Skeletal muscle satellite cell (primary cell): ENCODE data around the gene INTS4. TPM values are rescaled to one million over a fixed set of nuclear protein-coding genes. Genes with fewer than 3 reads are reported as not detected.
A peak's percentile ranks its signal among the peaks of the same experiment; 100 is the strongest.
"Not testable (repeated sequence)": the region's sequence is repeated elsewhere in the genome, so short reads cannot be mapped to it uniquely, and the experiment has no call there.

Experiments
- H3K27me3 ChIP-seq: 2 replicates; pipeline ENCODE4 v1.7.0; 2013; ENCODE audit warnings: low read length; ENCODE audit not compliant: control insufficient read depth, insufficient read depth
- H3K36me3 ChIP-seq: 2 replicates; pipeline ENCODE4 v1.7.0; 2013; ENCODE audit warnings: mild to moderate bottlenecking, control low read depth, low read length; ENCODE audit not compliant: insufficient read depth
- H3K4me1 ChIP-seq: 2 replicates; pipeline ENCODE4 v1.7.0; 2013; ENCODE audit warnings: low read length; ENCODE audit not compliant: control insufficient read depth, insufficient read depth
- H3K4me2 ChIP-seq: 2 replicates; pipeline ENCODE4 v1.7.0; 2013; ENCODE audit warnings: mild to moderate bottlenecking, low read length
- H3K4me3 ChIP-seq: 2 replicates; pipeline ENCODE4 v1.7.0; 2013; ENCODE audit warnings: low read length
- H3K9ac ChIP-seq: 2 replicates; pipeline ENCODE4 v1.7.0; 2013; ENCODE audit warnings: mild to moderate bottlenecking, low read depth, low read length, moderate library complexity
- H3K9me3 ChIP-seq: replicated peaks from 2 replicates; pipeline ENCODE4 v1.7.0; 2013; ENCODE audit warnings: mild to moderate bottlenecking, control low read depth, low read length
- total RNA-seq: library from RNA; depleted of rRNA; stranded (reverse); fragments of >200 nt; gene quantifications from 2 replicates; pipeline ENCODE4 v1.2.3, GENCODE V29; 2012; rRNA removed

Gene INTS4
- 27.4 and 38.0 TPM in 2 replicates for total RNA-seq

- H3K4me2 ChIP-seq, result peak within 1 kb of the TSS; percentile 89
- H3K4me1 ChIP-seq, result peaks cover 14% of the 10 kb centered on the region
- H3K27me3 ChIP-seq, result peaks cover 3% of the 10 kb centered on the region
- peaks cover 7% of the 10 kb centered on the region for H3K36me3 ChIP-seq
- peak within 1 kb of the TSS; percentile 93 for H3K4me3 ChIP-seq
- peak within 1 kb of the TSS; percentile 94 for H3K9ac ChIP-seq
- H3K9me3 ChIP-seq, result no peaks in the 10 kb centered on the region
Measured at GRCh38 chr11:77994434-77995362, at the start of gene INTS4. Gene INTS4, minus strand, starts transcription at chr11:77994668. Its CDS starts 25 bp downstream, at chr11:77994643.

DNA sequence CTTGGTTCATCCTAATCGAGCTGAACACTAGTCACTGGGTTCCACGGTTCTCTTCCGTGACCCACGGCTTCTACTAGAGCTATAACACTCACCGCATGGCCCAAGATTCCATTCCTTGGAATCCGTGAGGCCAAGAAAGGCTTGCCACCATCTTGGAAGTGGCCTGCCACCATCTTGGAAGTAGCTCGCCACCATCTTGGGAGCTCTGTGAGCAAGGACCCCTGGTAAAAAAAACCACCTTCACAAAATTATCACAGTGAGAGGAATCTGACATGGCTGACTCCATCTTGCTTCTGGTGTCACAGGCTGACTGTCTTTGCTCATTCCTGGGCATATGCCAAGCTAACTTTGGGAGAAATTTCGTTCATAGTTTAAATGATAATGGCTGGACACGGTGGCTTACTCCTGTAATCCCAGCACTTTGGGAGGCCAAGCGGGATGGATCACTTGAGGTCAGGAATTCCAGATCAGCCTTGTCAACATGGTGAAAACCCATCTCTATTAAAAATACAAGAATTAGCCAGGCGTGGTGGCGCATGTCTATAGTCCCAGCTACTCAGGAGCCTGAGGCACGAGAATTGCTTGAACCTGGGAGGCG lies 47.5 kb upstream of the INTS4 start:
- H3K9ac ChIP-seq, result no peak overlapping the region
- peak overlapping the region; percentile 80 for H3K4me2 ChIP-seq
- H3K36me3 ChIP-seq, result no peaks in the 10 kb centered on the region
- H3K27me3 ChIP-seq, result no peaks in the 10 kb centered on the region
- no peaks in the 10 kb centered on the region for H3K9me3 ChIP-seq
- H3K4me1 ChIP-seq, result peaks cover 47% of the 10 kb centered on the region
- no peak overlapping the region for H3K4me3 ChIP-seq

- H3K4me2 ChIP-seq, result peak overlapping the region; percentile 80
- H3K27me3 ChIP-seq, H3K9ac ChIP-seq, H3K9me3 ChIP-seq, H3K36me3 ChIP-seq, H3K4me3 ChIP-seq: not testable (repeated sequence)
- H3K4me1 ChIP-seq, result peaks cover 46% of the 10 kb centered on the region
Measured at GRCh38 chr11:78041380-78041719, 46.9 kb upstream of the INTS4 start.

- Histone ChIP-seq H3K9me3 (no peaks in the 10 kb centered on the region), H3K4me1 (peaks cover 42% of the 10 kb centered on the region), H3K4me2 (peak overlapping the region; percentile 80), H3K36me3 (no peaks in the 10 kb centered on the region), H3K4me3 (peak overlapping the region; percentile 46), H3K27me3 (no peaks in the 10 kb centered on the region), H3K9ac (peak overlapping the region; percentile 88)
Measured at GRCh38 chr11:78040691-78041379, 46.4 kb upstream of the INTS4 start.

DNA sequence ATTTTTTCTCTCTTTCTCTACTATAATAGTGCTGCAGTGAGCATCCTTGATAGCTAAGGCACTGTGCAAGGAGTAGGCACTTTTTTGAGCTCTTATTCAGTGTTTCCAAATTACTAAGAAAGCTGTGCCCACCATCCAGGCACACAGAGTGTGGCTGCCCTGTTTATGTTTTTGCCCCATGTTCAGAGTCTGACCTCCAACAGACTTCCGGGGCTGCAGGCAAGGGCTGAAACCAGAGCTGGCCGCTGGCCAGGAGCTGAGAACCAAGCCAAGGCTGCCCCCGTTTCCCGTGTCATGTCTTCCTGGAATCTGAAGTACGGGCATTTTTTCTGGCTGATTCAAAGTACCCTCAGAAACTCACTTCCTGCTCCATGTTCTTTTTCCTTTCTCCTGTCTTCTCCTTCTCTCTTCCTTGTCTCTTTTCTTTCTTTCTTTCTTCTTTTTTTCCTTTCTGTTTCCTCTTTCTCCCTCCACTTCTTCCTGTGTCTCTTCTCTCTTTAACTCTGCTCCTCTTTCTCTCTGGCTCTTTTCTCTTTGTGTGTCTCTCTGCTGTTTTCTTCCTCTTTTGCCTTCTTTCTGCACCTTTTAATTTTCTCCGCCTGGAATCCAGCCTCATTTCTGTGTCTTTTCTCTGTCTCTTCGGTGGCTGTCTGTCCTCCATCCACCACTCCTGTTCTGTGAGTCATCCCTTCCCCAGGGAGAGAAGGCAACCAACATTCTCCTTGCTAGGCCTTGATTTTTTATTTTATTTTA lies 45.6 kb upstream of the INTS4 start:
- Histone ChIP-seq H3K9me3 (no peaks in the 10 kb centered on the region), H3K4me1 (peaks cover 38% of the 10 kb centered on the region), H3K27me3 (no peaks in the 10 kb centered on the region), H3K36me3 (no peaks in the 10 kb centered on the region), H3K4me2 (peak overlapping the region; percentile 80), H3K4me3 (peak overlapping the region; percentile 54), H3K9ac (peak overlapping the region; percentile 88)

DNA sequence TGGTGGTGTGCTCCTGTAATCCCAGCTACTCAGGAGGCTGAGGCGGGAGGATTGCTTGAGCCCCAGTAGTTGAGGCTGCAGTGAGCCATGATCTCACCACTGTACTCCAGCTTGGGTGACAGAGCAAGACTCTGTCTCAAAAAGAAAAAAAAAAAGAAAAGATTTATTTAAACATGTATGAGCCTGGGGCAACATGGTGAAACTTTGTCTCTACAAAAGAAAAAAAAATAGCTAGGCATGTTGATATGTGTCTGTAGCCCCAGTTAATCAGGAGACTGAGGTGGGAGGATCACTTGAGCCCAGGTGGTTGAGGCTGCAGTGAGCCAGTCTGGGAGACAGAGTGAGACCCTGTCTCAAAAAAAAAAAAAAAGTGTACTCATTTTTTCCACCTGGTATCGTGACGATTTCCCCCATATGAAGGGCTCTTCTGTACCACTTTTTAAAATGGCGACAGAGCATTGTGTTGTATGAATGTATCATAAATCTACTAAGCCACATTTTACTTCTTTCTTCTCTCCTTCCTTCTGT lies 45.0 kb upstream of the INTS4 start:
- H3K4me1 ChIP-seq, result peaks cover 38% of the 10 kb centered on the region
- peak overlapping the region; percentile 80 for H3K4me2 ChIP-seq
- no peaks in the 10 kb centered on the region for H3K9me3 ChIP-seq
- H3K27me3 ChIP-seq, result no peaks in the 10 kb centered on the region
- peak overlapping the region; percentile 88 for H3K9ac ChIP-seq
- no peak overlapping the region for H3K4me3 ChIP-seq
- no peaks in the 10 kb centered on the region for H3K36me3 ChIP-seq

DNA sequence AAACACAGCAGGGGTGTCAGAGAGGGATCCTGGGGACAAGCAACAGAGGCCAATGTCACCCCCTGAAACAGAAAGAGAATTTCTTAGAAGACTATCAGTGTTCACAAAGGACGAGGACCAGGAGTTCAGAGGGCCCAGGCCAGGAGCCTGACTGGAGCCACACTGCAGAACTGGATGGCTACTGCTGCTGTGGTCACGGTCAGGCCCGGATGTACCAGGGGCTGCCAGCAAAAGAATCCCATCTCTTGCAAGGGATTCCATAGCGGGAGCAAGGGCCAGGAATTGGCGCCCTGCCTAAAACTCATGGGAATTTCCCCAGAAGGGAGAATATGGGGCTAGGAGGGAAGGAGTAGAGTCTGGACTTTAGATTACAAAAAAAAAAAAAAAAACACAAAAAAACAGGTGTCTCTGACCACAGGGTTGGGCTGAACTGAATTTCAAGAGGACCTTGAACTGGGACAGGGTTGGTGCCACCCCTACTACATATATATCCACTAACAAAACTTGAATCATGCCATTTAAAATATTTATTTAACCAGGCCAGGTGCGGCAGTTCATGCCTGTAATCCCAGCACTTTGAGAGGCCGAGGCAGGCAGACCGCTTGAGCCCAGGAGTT lies 44.3 kb upstream of the INTS4 start:
- peak overlapping the region; percentile 11 for H3K9ac ChIP-seq
- no peak overlapping the region for H3K4me3 ChIP-seq
- no peaks in the 10 kb centered on the region for H3K27me3 ChIP-seq
- no peak overlapping the region for H3K4me2 ChIP-seq
- H3K36me3 ChIP-seq, result no peaks in the 10 kb centered on the region
- peaks cover 38% of the 10 kb centered on the region for H3K4me1 ChIP-seq
- no peaks in the 10 kb centered on the region for H3K9me3 ChIP-seq

- Histone ChIP-seq H3K4me1 (peaks cover 38% of the 10 kb centered on the region), H3K36me3 (no peaks in the 10 kb centered on the region), H3K4me3 (no peak overlapping the region), H3K27me3 (no peaks in the 10 kb centered on the region), H3K9me3 (no peaks in the 10 kb centered on the region), H3K9ac (peak overlapping the region; percentile 11), H3K4me2 (no peak overlapping the region)
Measured at GRCh38 chr11:78037825-78038620, 43.6 kb upstream of the INTS4 start.

DNA sequence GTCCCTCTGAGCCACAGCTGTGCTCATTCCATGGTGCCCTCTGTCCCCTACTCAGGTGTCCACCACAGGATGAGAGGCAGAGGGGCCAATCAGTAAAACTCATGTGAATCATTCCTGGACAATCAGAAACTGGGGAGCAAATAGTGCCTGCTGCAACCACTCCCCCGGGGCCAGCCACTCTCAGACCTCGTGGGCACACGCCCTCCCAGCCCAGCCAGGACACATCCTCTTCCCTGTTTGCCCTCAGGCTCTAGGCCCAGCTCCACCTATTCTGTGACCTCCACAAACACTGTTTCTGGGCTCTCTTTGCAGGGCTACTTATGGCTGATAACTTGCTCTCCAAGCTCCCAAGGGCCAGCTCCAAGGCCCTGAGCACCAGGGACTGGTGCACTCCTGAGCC lies 42.6 kb upstream of the INTS4 start:
- Histone ChIP-seq H3K36me3 (no peaks in the 10 kb centered on the region), H3K4me3 (no peak overlapping the region), H3K4me2 (no peak overlapping the region), H3K9me3 (no peaks in the 10 kb centered on the region), H3K4me1 (peaks cover 38% of the 10 kb centered on the region), H3K27me3 (no peaks in the 10 kb centered on the region), H3K9ac (no peak overlapping the region)

DNA sequence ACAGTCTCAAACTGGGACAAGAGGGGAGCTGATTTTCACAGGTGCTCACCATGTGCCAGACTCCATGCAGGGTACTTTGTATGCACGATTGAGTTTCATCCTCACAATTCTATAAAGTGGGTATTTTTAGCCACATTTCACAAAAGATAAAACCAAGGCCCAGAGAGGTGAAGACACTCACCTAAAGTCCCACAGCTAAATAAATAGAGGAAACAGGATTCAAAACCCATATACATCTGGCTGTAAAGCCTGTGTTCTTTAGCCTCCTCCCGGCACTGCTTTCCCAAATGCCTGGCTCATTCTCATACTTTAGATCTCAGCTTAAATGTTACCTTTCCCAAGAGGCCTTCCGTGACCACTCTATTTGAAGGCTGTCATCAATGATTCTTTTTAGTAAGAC lies 41.8 kb upstream of the INTS4 start:
- Histone ChIP-seq H3K4me3 (no peak overlapping the region), H3K36me3 (no peaks in the 10 kb centered on the region), H3K4me1 (peaks cover 31% of the 10 kb centered on the region), H3K4me2 (no peak overlapping the region), H3K27me3 (no peaks in the 10 kb centered on the region), H3K9ac (no peak overlapping the region), H3K9me3 (no peaks in the 10 kb centered on the region)
